Neural cell (in vitro differentiated cells): Measurements from ENCODE around the gene SUCLG2.

Experiments
- CTCF ChIP-seq: fragments of 450-650 bp; IDR thresholded peaks from 2 replicates; pipeline ENCODE4 v1.5.1; 2014; ENCODE audit warnings: antibody characterized with exemption, mild to moderate bottlenecking, moderate library complexity; ENCODE audit not compliant: poor library complexity, severe bottlenecking
- EZH2 ChIP-seq: fragments of 200-600, 300-800 bp; shearing (Covaris generic), sonication (generic); IDR thresholded peaks from 2 replicates; pipeline ENCODE4 v1.6.1; 2014; ENCODE audit warnings: antibody characterized with exemption, low read length, borderline replicate concordance, mild to moderate bottlenecking; ENCODE audit not compliant: insufficient read depth, poor library complexity, severe bottlenecking
- MXI1 ChIP-seq: fragments of 450-650 bp; conservative IDR thresholded peaks from 2 replicates; pipeline ENCODE4 v1.6.1; 2014; ENCODE audit warnings: antibody characterized with exemption, mild to moderate bottlenecking; ENCODE audit not compliant: poor library complexity, severe bottlenecking
- POLR2AphosphoS5 ChIP-seq: IDR thresholded peaks from 2 replicates; pipeline ENCODE4 v1.6.1; 2012

GRCh38 chr3:67558426-67558825 lies 96.0 kb downstream of the SUCLG2 start:
- no peak for TF ChIP-seq CTCF
- TF ChIP-seq POLR2AphosphoS5 = no peak
- TF ChIP-seq MXI1 = no peak
- TF ChIP-seq EZH2 = no peak
